Middle frontal gyrus (tissue), 1 donor: ENCODE results near the gene PTPMT1.

Source experiments
- DNase-seq: peaks from one replicate; pipeline ENCODE4 v3.0.0-alpha.2; 2015; ENCODE audit warnings: low spot score; ENCODE audit errors: extremely low spot score

The PTPMT1 gene

DNA sequence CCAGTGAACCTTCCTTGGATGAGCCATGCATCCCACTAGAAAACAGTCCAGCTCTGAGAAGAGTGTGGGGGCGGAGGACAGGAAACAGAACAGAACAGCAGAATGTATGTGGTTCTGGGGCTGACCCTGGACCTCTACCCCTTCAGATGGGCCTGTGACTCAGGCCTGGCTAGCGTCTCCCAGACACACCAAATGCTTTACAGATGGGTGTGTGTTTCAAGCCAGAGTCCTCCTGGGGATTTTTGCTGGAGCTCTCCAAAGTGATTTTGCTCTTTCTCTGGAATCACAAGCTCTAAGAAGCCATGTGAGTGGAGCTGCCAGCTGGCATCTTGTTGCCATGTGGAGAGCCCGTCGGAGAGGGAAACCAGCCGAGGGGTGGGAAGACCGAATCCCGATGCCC lies 42.0 kb downstream of the PTPMT1 start:
- no peak for DNase-seq

DNA sequence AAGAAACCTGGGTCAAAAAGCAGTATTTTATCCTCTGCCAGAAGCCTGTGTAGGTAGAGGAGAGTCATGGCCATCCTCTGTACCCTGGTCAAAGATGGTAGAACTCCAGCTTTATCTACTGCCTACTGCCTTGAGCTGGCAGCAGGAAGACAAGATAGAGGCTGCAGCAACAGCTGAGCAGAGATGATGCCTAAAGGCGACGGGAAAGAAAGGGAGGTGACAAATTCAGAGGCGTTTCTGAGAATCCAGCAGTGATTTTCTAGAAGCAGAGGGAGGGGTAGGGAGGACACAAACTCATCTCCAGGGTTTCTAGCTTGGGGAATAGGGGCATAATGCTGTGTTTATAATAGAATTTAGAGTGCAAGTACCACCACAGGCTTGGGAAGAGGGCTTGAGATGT lies 44.3 kb downstream of the PTPMT1 start:
- DNase-seq = no peak

DNA sequence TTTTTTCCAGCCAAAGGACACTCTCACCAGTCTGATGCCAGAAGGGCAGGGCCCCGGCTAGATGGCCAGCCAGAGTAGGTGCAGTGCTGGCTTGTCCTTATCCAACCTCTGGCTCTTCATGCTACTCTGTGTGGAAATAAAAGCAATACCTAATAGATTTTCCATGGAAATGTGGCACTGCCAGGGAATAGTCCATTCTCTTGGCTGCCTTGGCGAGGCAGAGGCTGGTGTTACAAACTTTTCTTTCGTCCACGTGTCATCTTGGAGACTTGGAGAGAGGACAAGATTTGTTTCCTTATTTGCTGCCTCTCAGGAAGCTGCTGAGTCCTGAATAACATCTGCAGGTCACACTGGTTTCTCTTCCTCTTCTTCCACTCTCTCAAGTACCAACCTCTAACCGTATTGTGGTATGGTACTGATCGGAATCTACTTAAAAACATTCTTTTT lies 46.0 kb downstream of the PTPMT1 start:
- DNase-seq = no peak

DNA sequence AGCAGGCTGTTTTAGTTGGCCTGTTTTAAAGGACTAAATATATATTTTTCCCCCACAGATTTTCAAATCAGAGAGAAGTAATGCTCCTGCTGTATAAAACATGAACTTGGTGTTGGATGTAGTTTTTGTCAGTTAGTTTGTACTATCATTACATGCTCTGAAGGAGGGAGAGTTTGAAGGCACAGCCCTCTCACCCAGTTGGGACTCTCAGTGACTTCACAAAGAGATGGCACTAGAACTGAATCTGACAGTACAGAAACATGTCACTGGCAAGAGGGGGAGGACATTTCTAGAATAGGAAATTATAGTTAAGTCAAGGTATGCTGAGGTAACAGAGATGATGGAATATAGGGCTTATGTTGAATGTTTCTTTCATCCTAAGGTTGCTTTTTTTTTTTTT lies 49.9 kb downstream of the PTPMT1 start:
- no peak for DNase-seq

DNA sequence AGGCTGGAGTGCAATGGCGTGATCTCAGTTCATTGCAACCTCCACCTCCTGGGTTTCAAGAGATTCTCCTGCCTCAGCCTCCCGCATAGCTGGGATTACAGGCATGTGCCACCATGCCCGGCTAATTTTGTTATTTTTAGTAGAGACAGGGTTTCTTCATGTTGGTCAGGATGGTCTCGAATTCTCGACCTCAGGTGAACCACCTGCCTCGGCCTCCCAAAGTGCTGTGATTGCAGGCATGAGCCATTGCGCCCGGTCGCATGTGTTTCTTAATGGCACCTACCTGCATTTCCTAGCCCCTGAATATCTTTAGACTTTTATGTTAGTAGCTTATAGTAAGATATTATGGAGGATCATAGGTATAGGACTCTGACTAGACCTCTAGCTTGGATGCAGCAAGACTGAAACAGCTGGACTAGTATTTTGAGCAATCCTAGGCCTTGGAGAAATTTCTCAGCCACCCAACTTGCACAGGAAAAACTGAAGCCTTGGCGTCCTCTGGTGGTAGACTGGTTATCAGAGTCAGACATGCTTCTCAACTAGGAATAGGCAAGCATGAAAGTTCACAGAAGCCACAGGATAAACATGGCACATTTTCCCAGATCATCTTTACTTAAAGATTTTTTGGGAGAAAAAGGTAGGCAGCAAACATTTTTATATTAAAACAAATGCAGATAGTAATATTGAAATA lies 51.5 kb downstream of the PTPMT1 start:
- no peak for DNase-seq

DNA sequence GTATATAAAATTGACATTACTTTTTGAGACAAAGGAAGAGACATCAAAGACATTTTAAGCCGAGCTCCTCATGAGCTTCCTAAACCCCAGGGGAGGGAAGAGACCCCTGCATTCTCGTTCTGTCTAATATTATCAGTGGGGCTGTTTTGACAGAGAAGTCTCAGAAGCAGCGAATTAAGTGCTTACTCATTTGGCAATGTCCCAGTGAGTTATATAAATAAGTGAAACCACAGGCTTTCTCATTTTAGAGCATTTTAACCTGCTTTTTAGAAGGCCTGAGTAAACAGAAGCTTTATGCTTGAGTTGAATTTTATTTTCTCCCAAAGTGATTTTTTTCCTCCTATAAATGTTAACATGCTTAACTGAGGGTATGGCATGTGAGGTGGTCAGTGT lies 52.0 kb downstream of the PTPMT1 start:
- DNase-seq = no peak

DNA sequence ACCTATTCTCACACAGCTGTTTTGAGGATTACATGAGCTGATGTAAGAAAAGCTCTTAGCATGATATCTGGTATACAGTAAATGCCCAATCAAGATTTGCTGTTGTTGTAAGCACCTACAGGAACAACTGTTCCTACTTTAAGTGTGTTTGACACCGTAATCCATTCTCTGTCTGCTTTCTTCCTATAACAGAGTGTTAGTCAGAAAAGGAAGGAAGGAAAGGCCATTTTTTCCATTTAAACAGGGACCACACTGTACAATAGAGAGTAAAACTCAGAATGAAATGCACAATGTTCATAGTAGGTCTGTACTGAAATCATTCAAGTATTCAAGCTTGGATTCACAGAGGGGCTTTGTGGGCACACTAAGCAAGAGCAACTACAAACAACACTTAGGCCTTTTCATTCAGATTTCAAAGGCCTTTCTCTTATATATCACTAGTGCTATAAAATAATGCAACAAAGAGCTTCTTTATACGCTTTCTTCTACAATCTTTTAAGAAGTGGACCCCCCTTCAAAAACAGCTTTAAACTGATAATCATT lies 55.5 kb downstream of the PTPMT1 start:
- no peak for DNase-seq
